ENCODE results near the gene NQO2. TPM values are rescaled to one million over a fixed set of nuclear protein-coding genes. Genes with fewer than 3 reads are reported as not detected.

Gene NQO2
- polyA plus RNA-seq, 1 experiment, result 34.3 TPM

- CTCF ChIA-PET, result interaction anchor here (1.0 to 7.0 kb wide), 9 partner anchors 11 to 1394 kb away, joined by 3 to 165 read pairs (median 9); partner anchors contain the start of gene NQO2
- DNase-seq (ENCODE audit: low read depth, low spot score), result no peak
Observed at GRCh38 chr6:2990248-2990931, 9.3 kb upstream of the NQO2 start.

GRCh38 chr6:2990932-2991506 lies 8.7 kb upstream of the NQO2 start:
- no peak for TF ChIP-seq CTCF (IDR thresholded peaks at IDR 0.05; ENCODE audit: low read depth, low read length)
- Histone ChIP-seq H3K4me3 (ENCODE audit: low read depth, low read length) (peak overlapping the region; percentile 82), H3K27me3 (ENCODE audit: control insufficient read depth, insufficient read depth, low read length) (no peaks in the 10 kb centered on the region), H3K27ac (ENCODE audit: low read depth, low read length) (peak overlapping the region; percentile 61), H3K9me3 (ENCODE audit: control insufficient read depth, insufficient read depth, low read length) (no peaks in the 10 kb centered on the region)
- POLR2A ChIA-PET, result interaction anchor here (0.9 to 2.9 kb wide), 6 partner anchors 8 to 77 kb away, joined by 3 to 27 read pairs (median 11); partner anchors contain the start of genes NQO2 and RIPK1
- no peak for DNase-seq (ENCODE audit: low read depth, low spot score)
- CTCF ChIA-PET, result interaction anchor here (1.0 to 7.0 kb wide), 7 partner anchors 10 to 261 kb away, joined by 3 to 165 read pairs (median 23); partner anchors contain the start of gene NQO2

More at GRCh38 chr6:2990248-2990931, 9.3 kb upstream of the NQO2 start:
- H3K9me3 ChIP-seq (ENCODE audit: control insufficient read depth, insufficient read depth, low read length), result no peaks in the 10 kb centered on the region
- TF ChIP-seq CTCF (IDR thresholded peaks at IDR 0.05; ENCODE audit: low read depth, low read length), result no peak
- POLR2A ChIA-PET, result interaction anchor here (0.6 to 2.9 kb wide), 15 partner anchors 9 to 201 kb away, joined by 3 to 27 read pairs (median 6); partner anchors contain the start of genes NQO2, RIPK1, SERPINB1 and SERPINB6
- peak overlapping the region; percentile 96 for H3K27ac ChIP-seq (ENCODE audit: low read depth, low read length)
- no peaks in the 10 kb centered on the region for H3K27me3 ChIP-seq (ENCODE audit: control insufficient read depth, insufficient read depth, low read length)
- peak overlapping the region; percentile 82 for H3K4me3 ChIP-seq (ENCODE audit: low read depth, low read length)

GRCh38 chr6:2992330-2992979 lies 7.2 kb upstream of the NQO2 start:
- Histone ChIP-seq H3K27me3 (ENCODE audit: control insufficient read depth, insufficient read depth, low read length) (no peaks in the 10 kb centered on the region), H3K4me3 (ENCODE audit: low read depth, low read length) (no peak overlapping the region), H3K9me3 (ENCODE audit: control insufficient read depth, insufficient read depth, low read length) (no peaks in the 10 kb centered on the region), H3K27ac (ENCODE audit: low read depth, low read length) (no peak overlapping the region)
- ChIA-PET POLR2A (no interaction called here), CTCF (interaction anchor here (0.6 to 7.0 kb wide), 2 partner anchors 18 to 39 kb away, joined by 8 to 165 read pairs; no protein-coding TSS in a partner anchor)
- no peak for DNase-seq (ENCODE audit: low read depth, low spot score)
- TF ChIP-seq CTCF (IDR thresholded peaks at IDR 0.05; ENCODE audit: low read depth, low read length), result no peak

GRCh38 chr6:2993755-2994317 lies 5.9 kb upstream of the NQO2 start:
- Histone ChIP-seq H3K27ac (ENCODE audit: low read depth, low read length) (no peak overlapping the region), H3K27me3 (ENCODE audit: control insufficient read depth, insufficient read depth, low read length) (no peaks in the 10 kb centered on the region), H3K4me3 (ENCODE audit: low read depth, low read length) (no peak overlapping the region), H3K9me3 (ENCODE audit: control insufficient read depth, insufficient read depth, low read length) (no peaks in the 10 kb centered on the region)
- ChIA-PET CTCF (interaction anchor here (1.0 kb wide), 1 partner anchor 41 kb away, joined by 5 read pairs; no protein-coding TSS in a partner anchor), POLR2A (no interaction called here)
- no peak for DNase-seq (ENCODE audit: low read depth, low spot score)
- TF ChIP-seq CTCF (IDR thresholded peaks at IDR 0.05; ENCODE audit: low read depth, low read length), result no peak
